ENCODE data around the gene ZNF175. TPM values are rescaled to one million over a fixed set of nuclear protein-coding genes. Genes with fewer than 3 reads are reported as not detected.

Gene ZNF175
- total and polyA plus RNA-seq, 10 of the 15 experiments (the other 5 are each of a cell fraction or from before 2014, with no cell fraction given), result 1.5 to 12.0 (median 4.1) TPM

DNA sequence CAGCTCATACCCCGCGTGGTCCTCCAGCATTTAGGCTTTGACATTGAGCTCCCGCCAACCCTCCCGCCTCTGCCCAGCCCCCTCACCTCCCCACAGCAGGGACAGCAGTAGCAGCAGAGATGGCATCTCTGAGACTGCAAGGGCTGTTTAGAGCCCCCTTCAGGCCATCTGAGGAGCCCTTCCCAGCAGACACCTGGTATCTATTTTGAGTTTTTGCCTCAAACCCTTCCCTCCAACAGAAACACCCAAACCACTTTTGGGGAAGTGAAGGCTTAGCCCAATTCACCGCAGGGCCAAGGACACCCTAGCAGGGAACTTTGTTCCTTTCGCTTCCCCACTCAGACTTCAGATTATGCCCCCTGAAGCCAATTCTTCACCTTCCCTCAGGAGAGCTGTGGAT is 6.3 kb upstream of the ZNF175 start (continued):
- TF ChIP-seq, protein P1, sequence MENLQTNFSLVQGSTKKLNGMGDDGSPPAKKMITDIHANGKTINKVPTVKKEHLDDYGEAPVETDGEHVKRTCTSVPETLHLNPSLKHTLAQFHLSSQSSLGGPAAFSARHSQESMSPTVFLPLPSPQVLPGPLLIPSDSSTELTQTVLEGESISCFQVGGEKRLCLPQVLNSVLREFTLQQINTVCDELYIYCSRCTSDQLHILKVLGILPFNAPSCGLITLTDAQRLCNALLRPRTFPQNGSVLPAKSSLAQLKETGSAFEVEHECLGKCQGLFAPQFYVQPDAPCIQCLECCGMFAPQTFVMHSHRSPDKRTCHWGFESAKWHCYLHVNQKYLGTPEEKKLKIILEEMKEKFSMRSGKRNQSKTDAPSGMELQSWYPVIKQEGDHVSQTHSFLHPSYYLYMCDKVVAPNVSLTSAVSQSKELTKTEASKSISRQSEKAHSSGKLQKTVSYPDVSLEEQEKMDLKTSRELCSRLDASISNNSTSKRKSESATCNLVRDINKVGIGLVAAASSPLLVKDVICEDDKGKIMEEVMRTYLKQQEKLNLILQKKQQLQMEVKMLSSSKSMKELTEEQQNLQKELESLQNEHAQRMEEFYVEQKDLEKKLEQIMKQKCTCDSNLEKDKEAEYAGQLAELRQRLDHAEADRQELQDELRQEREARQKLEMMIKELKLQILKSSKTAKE (IDR thresholded peaks at IDR 0.05; ENCODE audit: low read depth, poor library complexity, severe bottlenecking), result no peak
- TF ChIP-seq YY1 (IDR thresholded peaks at IDR 0.05; ENCODE audit: low read depth, low read length), result no peak
- no peak for TF ChIP-seq NFXL1 (IDR thresholded peaks at IDR 0.05; ENCODE audit: borderline replicate concordance)
- TF ChIP-seq, protein P2, sequence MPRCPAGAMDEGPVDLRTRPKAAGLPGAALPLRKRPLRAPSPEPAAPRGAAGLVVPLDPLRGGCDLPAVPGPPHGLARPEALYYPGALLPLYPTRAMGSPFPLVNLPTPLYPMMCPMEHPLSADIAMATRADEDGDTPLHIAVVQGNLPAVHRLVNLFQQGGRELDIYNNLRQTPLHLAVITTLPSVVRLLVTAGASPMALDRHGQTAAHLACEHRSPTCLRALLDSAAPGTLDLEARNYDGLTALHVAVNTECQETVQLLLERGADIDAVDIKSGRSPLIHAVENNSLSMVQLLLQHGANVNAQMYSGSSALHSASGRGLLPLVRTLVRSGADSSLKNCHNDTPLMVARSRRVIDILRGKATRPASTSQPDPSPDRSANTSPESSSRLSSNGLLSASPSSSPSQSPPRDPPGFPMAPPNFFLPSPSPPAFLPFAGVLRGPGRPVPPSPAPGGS (IDR thresholded peaks at IDR 0.05; ENCODE audit: borderline replicate concordance, insufficient read depth, low read depth, low read length, poor library complexity, severe bottlenecking), result no peak
- TF ChIP-seq SMARCA5 (IDR thresholded peaks at IDR 0.05), result no peak
- peak; percentile 88 for TF ChIP-seq TCF12 (IDR thresholded peaks at IDR 0.05; ENCODE audit: low read depth, low read length)
- no peak for TF ChIP-seq EZH2 (IDR thresholded peaks at IDR 0.05; ENCODE audit: borderline replicate concordance, control insufficient read depth, low read depth, low read length)
- TF ChIP-seq MEF2A (IDR thresholded peaks at IDR 0.05; ENCODE audit: insufficient read depth, low read depth, low read length), result peak; percentile 89
- no peak for TF ChIP-seq SUPT20H (IDR thresholded peaks at IDR 0.05; ENCODE audit: borderline replicate concordance, control insufficient read depth, low read depth, low read length)
- TF ChIP-seq ZBED1 (IDR thresholded peaks at IDR 0.05; ENCODE audit: borderline replicate concordance), result no peak
- TF ChIP-seq ZNF274 (IDR thresholded peaks at IDR 0.05; ENCODE audit: insufficient read depth, insufficient read length), result no peak
- TF ChIP-seq NR2F1 (conservative IDR thresholded peaks at IDR 0.05), result no peak
- no peak for TF ChIP-seq FOS (IDR thresholded peaks at IDR 0.05; ENCODE audit: borderline replicate concordance, extremely low read depth, insufficient read length)
- TF ChIP-seq ETV6 (conservative IDR thresholded peaks at IDR 0.05 in 1 of 2, IDR thresholded peaks at IDR 0.05 in 1 of 2; ENCODE audit: borderline replicate concordance in 1 of 2, low read depth in 1 of 2), result no peak
- TF ChIP-seq TARDBP (IDR thresholded peaks at IDR 0.05; ENCODE audit: borderline replicate concordance), result no peak
- TF ChIP-seq EED (IDR thresholded peaks at IDR 0.05; ENCODE audit: low read depth), result peak; percentile 93
- TF ChIP-seq RAD21 (IDR thresholded peaks at IDR 0.05; ENCODE audit: insufficient read depth, low read depth, low read length), result peak; percentile 45; the same call in 1 of the 2 replicates
- TF ChIP-seq, protein P3, sequence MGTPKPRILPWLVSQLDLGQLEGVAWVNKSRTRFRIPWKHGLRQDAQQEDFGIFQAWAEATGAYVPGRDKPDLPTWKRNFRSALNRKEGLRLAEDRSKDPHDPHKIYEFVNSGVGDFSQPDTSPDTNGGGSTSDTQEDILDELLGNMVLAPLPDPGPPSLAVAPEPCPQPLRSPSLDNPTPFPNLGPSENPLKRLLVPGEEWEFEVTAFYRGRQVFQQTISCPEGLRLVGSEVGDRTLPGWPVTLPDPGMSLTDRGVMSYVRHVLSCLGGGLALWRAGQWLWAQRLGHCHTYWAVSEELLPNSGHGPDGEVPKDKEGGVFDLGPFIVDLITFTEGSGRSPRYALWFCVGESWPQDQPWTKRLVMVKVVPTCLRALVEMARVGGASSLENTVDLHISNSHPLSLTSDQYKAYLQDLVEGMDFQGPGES (IDR thresholded peaks at IDR 0.05), result no peak
- no peak for TF ChIP-seq TAF1 (IDR thresholded peaks at IDR 0.05; ENCODE audit: borderline replicate concordance, low read depth, low read length)
- TF ChIP-seq, protein P4, sequence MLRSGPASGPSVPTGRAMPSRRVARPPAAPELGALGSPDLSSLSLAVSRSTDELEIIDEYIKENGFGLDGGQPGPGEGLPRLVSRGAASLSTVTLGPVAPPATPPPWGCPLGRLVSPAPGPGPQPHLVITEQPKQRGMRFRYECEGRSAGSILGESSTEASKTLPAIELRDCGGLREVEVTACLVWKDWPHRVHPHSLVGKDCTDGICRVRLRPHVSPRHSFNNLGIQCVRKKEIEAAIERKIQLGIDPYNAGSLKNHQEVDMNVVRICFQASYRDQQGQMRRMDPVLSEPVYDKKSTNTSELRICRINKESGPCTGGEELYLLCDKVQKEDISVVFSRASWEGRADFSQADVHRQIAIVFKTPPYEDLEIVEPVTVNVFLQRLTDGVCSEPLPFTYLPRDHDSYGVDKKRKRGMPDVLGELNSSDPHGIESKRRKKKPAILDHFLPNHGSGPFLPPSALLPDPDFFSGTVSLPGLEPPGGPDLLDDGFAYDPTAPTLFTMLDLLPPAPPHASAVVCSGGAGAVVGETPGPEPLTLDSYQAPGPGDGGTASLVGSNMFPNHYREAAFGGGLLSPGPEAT (IDR thresholded peaks at IDR 0.05; ENCODE audit: low read depth), result no peak
- no peak for TF ChIP-seq STAT1 (conservative IDR thresholded peaks at IDR 0.05)
- no peak for TF ChIP-seq TCF7 (IDR thresholded peaks at IDR 0.05; ENCODE audit: borderline replicate concordance)
- TF ChIP-seq RFX5 (IDR thresholded peaks at IDR 0.05; ENCODE audit: low read depth, low read length), result no peak
- TF ChIP-seq ZNF24 (IDR thresholded peaks at IDR 0.05), result no peak
- no peak for TF ChIP-seq CHD2 (IDR thresholded peaks at IDR 0.05; ENCODE audit: borderline replicate concordance, low read depth, low read length)
- TF ChIP-seq MEF2B (IDR thresholded peaks at IDR 0.05; ENCODE audit: partially characterized antibody, poor library complexity, severe bottlenecking), result peak; percentile 25
